HL-60 (cell line): Measurements from ENCODE around the gene LST1.
A peak's percentile ranks its signal among the peaks of the same experiment; 100 is the strongest.

Experiments
- DNase-seq, 2 experiments: peaks; one replicate each; pipeline ENCODE4 v3.0.0-alpha.2; 2010 to 2020; ENCODE audit warnings: low read depth in 1 of 2, low spot score in 1 of 2
- H3K27ac ChIP-seq: fragments of 250-450 bp; sonication (Bioruptor Pico); replicated peaks from 2 replicates; pipeline ENCODE4 v1.5.1; 2020; ENCODE audit warnings: mild to moderate bottlenecking, moderate library complexity
- H3K27me3 ChIP-seq: fragments of 250-450 bp; sonication (Bioruptor Pico); 2 replicates; pipeline ENCODE4 v1.5.1; 2021; ENCODE audit warnings: mild to moderate bottlenecking, moderate library complexity; ENCODE audit not compliant: insufficient read depth, poor library complexity, severe bottlenecking
- H3K4me3 ChIP-seq: replicated peaks from 2 replicates; pipeline ENCODE4 v1.5.1; 2011; ENCODE audit warnings: mild to moderate bottlenecking, control low read depth, low read length; ENCODE audit not compliant: insufficient read depth
- CTCF ChIP-seq: IDR thresholded peaks from one replicate; pipeline ENCODE4 v1.5.1; 2011; ENCODE audit warnings: low read length, control low read depth, inconsistent platforms; ENCODE audit not compliant: insufficient read depth
- GABPA ChIP-seq: IDR thresholded peaks from 2 replicates; pipeline ENCODE4 v1.6.1; 2012; ENCODE audit warnings: low read depth
- POLR2AphosphoS5 ChIP-seq: IDR thresholded peaks from 2 replicates; pipeline ENCODE4 v1.6.1; 2012; ENCODE audit warnings: low read depth
- REST ChIP-seq: IDR thresholded peaks from 2 replicates; pipeline ENCODE4 v1.6.1; 2012; ENCODE audit warnings: low read depth; ENCODE audit not compliant: insufficient replicate concordance
- SPI1 ChIP-seq: IDR thresholded peaks from 2 replicates; pipeline ENCODE4 v1.6.1; 2012; ENCODE audit warnings: low read depth, mild to moderate bottlenecking, borderline replicate concordance

LST1 gene

GRCh38 chr6:31578184-31579118, 7.6 kb upstream of the LST1 start:
- H3K27ac ChIP-seq, result no peak overlapping the region
- peak overlapping the region; percentile 79 for H3K4me3 ChIP-seq
- DNase-seq, result no peak
- TF ChIP-seq POLR2AphosphoS5, result peak; percentile 75; the same call in 1 of the 2 replicates
- TF ChIP-seq CTCF, result no peak
- no peaks in the 10 kb centered on the region for H3K27me3 ChIP-seq

GRCh38 chr6:31579119-31579505, 7.0 kb upstream of the LST1 start:
- Histone ChIP-seq H3K27ac (no peak overlapping the region), H3K27me3 (no peaks in the 10 kb centered on the region), H3K4me3 (no peak overlapping the region)
- DNase-seq, result no peak
- TF ChIP-seq REST, result no peak
- TF ChIP-seq SPI1, result no peak
- TF ChIP-seq GABPA, result no peak
- no peak for TF ChIP-seq CTCF
- TF ChIP-seq POLR2AphosphoS5, result no peak

GRCh38 chr6:31579546-31580437, 6.3 kb upstream of the LST1 start:
- no peak for DNase-seq

More at GRCh38 chr6:31579546-31580437, 6.3 kb upstream of the LST1 start:
- H3K27ac ChIP-seq, result no peak overlapping the region
- H3K27me3 ChIP-seq, result no peaks in the 10 kb centered on the region
- peak overlapping the region; percentile 55 for H3K4me3 ChIP-seq
- TF ChIP-seq GABPA (no peak), CTCF (no peak), SPI1 (no peak), REST (no peak), POLR2AphosphoS5 (no peak)
